Spleen (tissue), 7 donors: ENCODE measurements around the gene ATP8A2.

Source experiments
- POLR2A ChIP-seq, 3 donors: fragments of 450-650 bp; IDR thresholded peaks; one replicate each; pipeline ENCODE4 v1.5.1; 2017; ENCODE audit warnings: antibody characterized with exemption in 3 of 3, mild to moderate bottlenecking in 1 of 3
- POLR2AphosphoS5 ChIP-seq, 3 donors: sonication (generic); formaldehyde crosslinking; IDR thresholded peaks; one replicate each; pipeline ENCODE4 v1.5.1; 2017; ENCODE audit warnings: antibody characterized with exemption in 3 of 3
- TF ChIP-seq, protein P1 (sequence below), 11 experiments: fragments of 200-600 bp in 7 of 11; fragments of 450-650 bp in 4 of 11; sonication (generic) in 4 of 11; IDR thresholded peaks in 8 of 11; conservative IDR thresholded peaks in 3 of 11; 1 replicate in 7 of 11; 2 replicates in 4 of 11; pipeline versions ENCODE4 v1.4.0 to v1.8.0; 2016 to 2021; ENCODE audit warnings: antibody characterized with exemption in 11 of 11, inconsistent platforms in 4 of 11, mild to moderate bottlenecking in 1 of 11
- donor health status: DM: no; HTN: no; CAD: no; lungs with moderate emphysema.
- donor health status: DM: no; HTN: no; CAD: no.
- donor health status: DM: no; HTN: no; CAD: no.

DNA sequence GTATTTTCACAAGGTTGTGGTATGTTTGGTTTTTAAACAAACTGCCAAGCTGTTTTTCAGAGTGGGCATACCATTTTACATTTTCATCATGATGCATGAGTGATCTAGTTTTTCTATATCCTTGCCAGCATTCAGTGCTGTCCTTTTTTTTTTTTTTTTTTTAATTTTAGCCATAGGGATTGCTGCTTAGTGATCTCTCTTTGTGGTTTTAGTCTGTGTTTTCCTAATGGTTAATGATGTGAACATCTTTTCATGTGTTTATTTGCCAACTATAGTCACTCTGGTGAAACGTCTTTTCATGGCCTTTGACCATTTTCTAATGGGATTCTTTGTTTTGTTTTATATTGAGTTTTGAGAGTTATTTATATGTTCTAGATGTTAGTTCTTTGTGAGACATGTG is 620.3 kb downstream of the ATP8A2 start:
- no peak for TF ChIP-seq POLR2AphosphoS5 (IDR thresholded peaks at IDR 0.05)
- TF ChIP-seq, protein P1, sequence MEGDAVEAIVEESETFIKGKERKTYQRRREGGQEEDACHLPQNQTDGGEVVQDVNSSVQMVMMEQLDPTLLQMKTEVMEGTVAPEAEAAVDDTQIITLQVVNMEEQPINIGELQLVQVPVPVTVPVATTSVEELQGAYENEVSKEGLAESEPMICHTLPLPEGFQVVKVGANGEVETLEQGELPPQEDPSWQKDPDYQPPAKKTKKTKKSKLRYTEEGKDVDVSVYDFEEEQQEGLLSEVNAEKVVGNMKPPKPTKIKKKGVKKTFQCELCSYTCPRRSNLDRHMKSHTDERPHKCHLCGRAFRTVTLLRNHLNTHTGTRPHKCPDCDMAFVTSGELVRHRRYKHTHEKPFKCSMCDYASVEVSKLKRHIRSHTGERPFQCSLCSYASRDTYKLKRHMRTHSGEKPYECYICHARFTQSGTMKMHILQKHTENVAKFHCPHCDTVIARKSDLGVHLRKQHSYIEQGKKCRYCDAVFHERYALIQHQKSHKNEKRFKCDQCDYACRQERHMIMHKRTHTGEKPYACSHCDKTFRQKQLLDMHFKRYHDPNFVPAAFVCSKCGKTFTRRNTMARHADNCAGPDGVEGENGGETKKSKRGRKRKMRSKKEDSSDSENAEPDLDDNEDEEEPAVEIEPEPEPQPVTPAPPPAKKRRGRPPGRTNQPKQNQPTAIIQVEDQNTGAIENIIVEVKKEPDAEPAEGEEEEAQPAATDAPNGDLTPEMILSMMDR (IDR thresholded peaks at IDR 0.05 in 8 of 11, conservative IDR thresholded peaks at IDR 0.05 in 3 of 11): no peak
- TF ChIP-seq POLR2A (IDR thresholded peaks at IDR 0.05): no peak
